Epithelial cell of proximal tubule (primary cell): ENCODE measurements around the gene HSD11B1L. TPM values are rescaled to one million over a fixed set of nuclear protein-coding genes. Genes with fewer than 3 reads are reported as not detected.
A peak's percentile ranks its signal among the peaks of the same experiment; 100 is the strongest.
"Not testable (repeated sequence)": the region's sequence is repeated elsewhere in the genome, so short reads cannot be mapped to it uniquely, and the experiment has no call there.

Experiments
- DNase-seq: peaks from one replicate; pipeline ENCODE4 v3.0.0-alpha.2; 2011; ENCODE audit warnings: low read depth
- H3K4me3 ChIP-seq: 2 replicates; pipeline ENCODE4 v1.5.1; 2011; ENCODE audit warnings: low read depth, mild to moderate bottlenecking, low read length
- CTCF ChIP-seq: conservative IDR thresholded peaks from 2 replicates; pipeline ENCODE4 v1.5.1; 2012; ENCODE audit warnings: low read depth, mild to moderate bottlenecking, low read length
- total RNA-seq: library from RNA; depleted of rRNA; stranded (reverse); fragments of >200 nt; gene quantifications from 2 replicates; pipeline ENCODE4 v1.2.3, GENCODE V29; 2015

Gene HSD11B1L
- total RNA-seq, 1 donor from 2014 or later, result 13.5 TPM

- H3K4me3 ChIP-seq, result peak overlapping the region; percentile 68
- DNase-seq, result no peak
- TF ChIP-seq CTCF, result no peak
These were observed 5.5 kb downstream of the HSD11B1L start for GRCh38 chr19:5686326-5686646.

- TF ChIP-seq CTCF, result peak; percentile 80
- peak overlapping the region; percentile 68 for H3K4me3 ChIP-seq
- no peak for DNase-seq
These were observed 6.0 kb downstream of the HSD11B1L start for GRCh38 chr19:5686647-5687359.

GRCh38 chr19:5687360-5688198, 6.8 kb downstream of the HSD11B1L start:
- no peak for DNase-seq
- TF ChIP-seq CTCF, result no peak
- H3K4me3 ChIP-seq, result peak overlapping the region; percentile 68

GRCh38 chr19:5688262-5688881, 7.5 kb downstream of the HSD11B1L start:
- not testable (repeated sequence) for DNase-seq, H3K4me3 ChIP-seq

- peak within 1 kb of the TSS; percentile 99 for H3K4me3 ChIP-seq
- peak; percentile 90 for TF ChIP-seq CTCF
- peak; percentile 40 for DNase-seq
These were observed 9.5 kb downstream of the HSD11B1L start, which contains the start of gene RPL36 for GRCh38 chr19:5690125-5690954. Gene RPL36, plus strand, starts transcription at chr19:5690295. Its CDS starts 213 bp downstream, at chr19:5690508.

GRCh38 chr19:5690955-5691821, 10.4 kb downstream of the HSD11B1L start:
- no peak for DNase-seq
- no peak for TF ChIP-seq CTCF
- peak overlapping the region; percentile 99 for H3K4me3 ChIP-seq
